ENCODE measurements around the gene GADD45G.
A peak's percentile ranks its signal among the peaks of the same experiment; 100 is the strongest.

GADD45G gene

GRCh38 chr9:89604729-89605464 lies at the start of gene GADD45G:
GADD45G (plus strand) TSS chr9:89605012; CDS start chr9:89605122, 110 bp downstream.
- DNase-seq, result peak; percentile 99

GRCh38 chr9:89555036-89555415 lies 49.8 kb upstream of the GADD45G start:
- no peak for DNase-seq

GRCh38 chr9:89555451-89556375 lies 49.1 kb upstream of the GADD45G start:
- peak; percentile 18 for DNase-seq

- DNase-seq, result no peak
Observed at GRCh38 chr9:89558196-89558899, 46.5 kb upstream of the GADD45G start.

- no peak for DNase-seq
Observed at GRCh38 chr9:89558948-89559347, 45.9 kb upstream of the GADD45G start.

- DNase-seq, result no peak
Observed at GRCh38 chr9:89562186-89562814, 42.5 kb upstream of the GADD45G start.

- DNase-seq, result no peak
Observed at GRCh38 chr9:89563571-89564345, 41.1 kb upstream of the GADD45G start.

- DNase-seq, result peak; percentile 93
Observed at GRCh38 chr9:89564346-89564878, 40.4 kb upstream of the GADD45G start.

GRCh38 chr9:89567649-89568048 lies 37.2 kb upstream of the GADD45G start:
- DNase-seq, result no peak

- no peak for DNase-seq
Observed at GRCh38 chr9:89574309-89574708, 30.5 kb upstream of the GADD45G start.

GRCh38 chr9:89576404-89576839 lies 28.4 kb upstream of the GADD45G start:
- DNase-seq, result peak; percentile 46

GRCh38 chr9:89577363-89577762 lies 27.4 kb upstream of the GADD45G start:
- no peak for DNase-seq

- no peak for DNase-seq
Observed at GRCh38 chr9:89579741-89580385, 24.9 kb upstream of the GADD45G start.

GRCh38 chr9:89586311-89586710 lies 18.5 kb upstream of the GADD45G start:
- no peak for DNase-seq

- peak; percentile 86 for DNase-seq
Observed at GRCh38 chr9:89588271-89588879, 16.4 kb upstream of the GADD45G start.

GRCh38 chr9:89590415-89590814 lies 14.4 kb upstream of the GADD45G start:
- no peak for DNase-seq

GRCh38 chr9:89591274-89592212 lies 13.3 kb upstream of the GADD45G start:
- DNase-seq, result peak; percentile 41

GRCh38 chr9:89592213-89592815 lies 12.5 kb upstream of the GADD45G start:
- no peak for DNase-seq

Data from NCI-H69 (cell line).